SJSA1 (cell line): Measurements from ENCODE around the gene R3HDM4. TPM values are rescaled to one million over a fixed set of nuclear protein-coding genes. Genes with fewer than 3 reads are reported as not detected.
"Not testable (repeated sequence)": the region's sequence is repeated elsewhere in the genome, so short reads cannot be mapped to it uniquely, and the experiment has no call there.

ENCODE experiments used
- DNase-seq, 2 experiments: peaks; one replicate each; pipeline ENCODE4 v3.0.0-alpha.2; 2015 to 2020; ENCODE audit warnings: low spot score in 2 of 2, low read depth in 1 of 2
- H3K27ac ChIP-seq: fragments of 250-450 bp; sonication (Bioruptor Pico); 2 replicates; pipeline ENCODE4 v1.5.1; 2020; ENCODE audit warnings: mild to moderate bottlenecking, moderate library complexity
- H3K27me3 ChIP-seq: fragments of 250-450 bp; sonication (Bioruptor Pico); replicated peaks from 2 replicates; pipeline ENCODE4 v1.5.1; 2020; ENCODE audit warnings: mild to moderate bottlenecking, moderate library complexity
- H3K36me3 ChIP-seq: fragments of 250-450 bp; sonication (Bioruptor Pico); 2 replicates; pipeline ENCODE4 v1.5.1; 2020; ENCODE audit warnings: mild to moderate bottlenecking
- H3K4me1 ChIP-seq: fragments of 250-450 bp; sonication (Bioruptor Pico); replicated peaks from 2 replicates; pipeline ENCODE4 v1.6.1; 2021; ENCODE audit warnings: mild to moderate bottlenecking
- H3K4me3 ChIP-seq: fragments of 250-450 bp; sonication (Bioruptor Pico); 2 replicates; pipeline ENCODE4 v1.5.1; 2020; ENCODE audit warnings: mild to moderate bottlenecking
- H3K9me3 ChIP-seq: fragments of 250-450 bp; sonication (Bioruptor Pico); replicated peaks from 2 replicates; pipeline ENCODE4 v1.5.1; 2020; ENCODE audit warnings: mild to moderate bottlenecking
- total RNA-seq: library from RNA; depleted of rRNA; stranded (reverse); fragments of >200 nt; shearing (Covaris generic); gene quantifications from 2 replicates; pipeline ENCODE4 v1.2.3, GENCODE V29; 2014; rRNA removed

Gene R3HDM4
- total RNA-seq, 1 experiment from 2014 or later: 38.2 TPM

DNA sequence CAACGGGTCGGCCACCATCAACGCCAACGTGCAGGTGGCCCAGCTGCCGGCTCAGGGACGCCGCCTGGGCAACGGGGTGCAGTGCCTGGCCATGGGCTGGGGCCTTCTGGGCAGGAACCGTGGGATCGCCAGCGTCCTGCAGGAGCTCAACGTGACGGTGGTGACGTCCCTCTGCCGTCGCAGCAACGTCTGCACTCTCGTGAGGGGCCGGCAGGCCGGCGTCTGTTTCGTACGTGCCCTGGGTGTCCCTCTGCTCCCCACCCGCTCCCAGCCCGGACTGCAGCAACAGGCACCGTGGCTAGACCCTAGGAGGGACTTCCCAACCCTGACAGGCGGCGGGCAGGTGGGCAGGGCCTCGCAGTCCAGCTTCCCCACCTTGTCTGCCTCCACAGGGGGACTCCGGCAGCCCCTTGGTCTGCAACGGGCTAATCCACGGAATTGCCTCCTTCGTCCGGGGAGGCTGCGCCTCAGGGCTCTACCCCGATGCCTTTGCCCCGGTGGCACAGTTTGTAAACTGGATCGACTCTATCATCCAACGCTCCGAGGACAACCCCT is 57.4 kb downstream of the R3HDM4 start:
- no peak overlapping the region for H3K27ac ChIP-seq
- DNase-seq: no peak
- peaks cover 2% of the 10 kb centered on the region for H3K27me3 ChIP-seq
- H3K4me1 ChIP-seq: peaks cover 8% of the 10 kb centered on the region
- H3K36me3 ChIP-seq: no peaks in the 10 kb centered on the region
- no peaks in the 10 kb centered on the region; the same call in 1 of the 2 replicates for H3K9me3 ChIP-seq
- H3K4me3 ChIP-seq: no peak overlapping the region

DNA sequence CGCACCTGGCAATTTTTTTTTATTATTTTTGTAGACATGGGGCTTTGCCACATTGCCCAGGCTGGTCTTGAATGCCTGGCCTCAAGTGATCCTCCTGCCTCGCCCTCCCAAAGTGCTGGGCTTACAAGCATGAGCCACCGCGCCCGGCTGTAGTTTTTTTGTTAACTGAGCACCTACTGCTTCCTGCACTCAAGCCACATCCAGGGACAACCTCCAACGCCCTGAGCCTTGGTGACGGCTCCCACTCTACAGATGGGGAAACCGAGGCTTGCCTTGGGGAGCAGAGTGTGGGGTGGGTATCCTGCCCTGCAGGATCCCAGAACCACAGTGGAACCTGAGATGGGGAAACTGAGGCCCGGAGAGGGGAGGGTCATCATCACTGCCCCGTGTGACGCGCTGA is 57.9 kb downstream of the R3HDM4 start:
- Histone ChIP-seq H3K9me3 (no peaks in the 10 kb centered on the region), H3K36me3 (no peaks in the 10 kb centered on the region), H3K27ac (no peak overlapping the region), H3K27me3 (no peaks in the 10 kb centered on the region), H3K4me3 (no peak overlapping the region), H3K4me1 (peaks cover 7% of the 10 kb centered on the region)
- no peak for DNase-seq

DNA sequence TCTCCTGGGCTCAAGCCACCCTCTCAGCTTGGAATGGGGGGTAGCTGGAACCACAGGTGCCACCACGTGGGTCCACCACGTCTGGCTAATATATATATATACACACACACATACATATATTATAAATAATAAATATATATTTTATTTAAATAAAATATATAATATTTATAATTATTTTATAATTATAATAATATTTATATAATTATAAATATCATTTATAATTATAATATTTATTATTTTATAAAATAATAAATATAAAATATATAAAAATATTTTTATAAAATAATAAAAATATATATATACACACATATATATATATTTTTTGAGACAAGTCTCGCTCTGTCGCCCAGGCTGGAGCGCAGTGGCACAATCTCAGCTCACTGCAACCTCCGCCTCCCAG is 58.5 kb downstream of the R3HDM4 start:
- H3K9me3 ChIP-seq: no peaks in the 10 kb centered on the region
- H3K4me1 ChIP-seq: peaks cover 7% of the 10 kb centered on the region
- H3K4me3 ChIP-seq: no peak overlapping the region
- no peaks in the 10 kb centered on the region for H3K27me3 ChIP-seq
- H3K36me3 ChIP-seq: no peaks in the 10 kb centered on the region
- DNase-seq: no peak
- no peak overlapping the region for H3K27ac ChIP-seq

DNA sequence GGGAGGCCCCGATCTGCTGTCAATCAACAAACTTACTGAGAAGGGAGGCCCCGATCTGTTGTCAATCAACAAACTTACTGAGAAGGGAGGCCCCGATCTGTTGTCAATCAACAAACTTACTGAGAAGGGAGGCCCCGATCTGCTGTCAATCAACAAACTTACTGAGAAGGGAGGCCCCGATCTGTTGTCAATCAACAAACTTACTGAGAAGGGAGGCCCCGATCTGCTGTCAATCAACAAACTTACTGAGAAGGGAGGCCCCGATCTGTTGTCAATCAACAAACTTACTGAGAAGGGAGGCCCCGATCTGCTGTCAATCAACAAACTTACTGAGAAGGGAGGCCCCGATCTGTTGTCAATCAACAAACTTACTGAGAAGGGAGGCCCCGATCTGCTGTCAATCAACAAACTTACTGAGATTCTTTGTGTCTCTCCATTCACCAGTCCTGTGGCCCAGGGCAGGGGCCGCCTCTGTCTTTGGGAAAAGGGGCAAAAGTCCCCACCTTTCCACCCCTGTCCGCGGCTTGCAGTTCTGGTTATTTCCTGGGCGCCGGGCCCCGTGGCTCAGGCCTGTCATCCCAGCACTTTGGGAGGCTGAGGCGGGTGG is 59.3 kb downstream of the R3HDM4 start:
- not testable (repeated sequence) for DNase-seq, H3K36me3 ChIP-seq, H3K4me1 ChIP-seq, H3K9me3 ChIP-seq, H3K27me3 ChIP-seq, H3K27ac ChIP-seq, H3K4me3 ChIP-seq

DNA sequence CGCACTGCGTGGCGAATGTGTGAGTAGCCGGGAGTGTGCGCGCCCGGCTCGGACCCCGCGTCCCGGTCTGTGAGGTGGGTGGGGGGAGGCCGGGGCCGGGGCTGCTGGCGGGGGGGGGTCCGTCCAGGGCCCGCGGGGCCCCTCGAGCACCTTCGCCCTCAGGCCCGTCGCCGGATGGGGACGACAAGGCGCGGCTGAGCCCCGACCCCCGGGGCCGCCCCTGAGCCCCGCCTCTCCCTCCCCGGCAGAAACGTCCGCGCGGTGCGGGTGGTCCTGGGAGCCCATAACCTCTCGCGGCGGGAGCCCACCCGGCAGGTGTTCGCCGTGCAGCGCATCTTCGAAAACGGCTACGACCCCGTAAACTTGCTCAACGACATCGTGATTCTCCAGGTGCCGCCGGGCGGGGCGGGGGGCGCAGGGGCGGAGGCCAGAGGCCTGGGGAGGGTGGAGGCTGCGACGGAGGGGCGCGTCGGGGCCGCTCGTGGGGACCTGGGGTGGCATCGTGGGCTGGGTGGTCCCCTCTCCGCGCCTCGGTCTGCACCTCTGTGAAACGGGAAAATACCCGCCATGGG is 59.9 kb downstream of the R3HDM4 start:
- Histone ChIP-seq H3K27ac (no peak overlapping the region), H3K36me3 (no peaks in the 10 kb centered on the region), H3K4me3 (no peak overlapping the region), H3K4me1 (peaks cover 7% of the 10 kb centered on the region), H3K9me3 (no peaks in the 10 kb centered on the region), H3K27me3 (no peaks in the 10 kb centered on the region)
- DNase-seq: no peak

DNA sequence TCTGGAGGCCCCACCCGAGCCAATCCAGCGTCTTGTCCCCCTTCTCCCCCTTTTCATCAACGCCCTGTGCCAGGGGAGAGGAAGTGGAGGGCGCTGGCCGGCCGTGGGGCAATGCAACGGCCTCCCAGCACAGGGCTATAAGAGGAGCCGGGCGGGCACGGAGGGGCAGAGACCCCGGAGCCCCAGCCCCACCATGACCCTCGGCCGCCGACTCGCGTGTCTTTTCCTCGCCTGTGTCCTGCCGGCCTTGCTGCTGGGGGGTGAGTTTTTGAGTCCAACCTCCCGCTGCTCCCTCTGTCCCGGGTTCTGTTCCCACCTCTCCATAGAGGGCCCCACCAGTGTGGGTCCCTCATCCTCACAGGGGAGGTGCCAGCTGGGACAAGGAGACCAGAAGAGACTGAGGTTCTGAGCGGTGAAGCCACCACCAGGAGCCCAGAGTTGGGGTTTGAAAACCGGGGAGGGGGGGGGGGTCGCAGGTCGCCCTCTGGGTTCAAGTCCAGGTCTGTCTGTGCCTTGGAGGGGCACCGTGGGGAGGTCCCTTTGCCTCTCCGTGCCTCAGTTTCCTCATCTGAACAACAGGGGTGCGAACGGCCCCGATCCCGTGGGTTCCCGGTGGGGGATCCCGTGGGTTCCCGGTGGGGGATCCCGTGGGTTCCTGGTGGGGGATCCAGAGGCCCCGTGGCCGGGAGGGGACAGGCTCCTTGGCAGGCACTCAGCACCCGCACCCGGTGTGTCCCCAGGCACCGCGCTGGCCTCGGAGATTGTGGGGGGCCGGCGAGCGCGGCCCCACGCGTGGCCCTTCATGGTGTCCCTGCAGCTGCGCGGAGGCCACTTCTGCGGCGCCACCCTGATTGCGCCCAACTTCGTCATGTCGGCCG is 60.6 kb downstream of the R3HDM4 start, which contains the start of gene ELANE:
Gene ELANE (plus strand): TSS at position 168 of the 878 bp plus-strand sequence. CDS start 26 bp downstream, at position 194.
- H3K36me3 ChIP-seq: no peaks in the 10 kb centered on the region
- peaks cover 7% of the 10 kb centered on the region for H3K4me1 ChIP-seq
- H3K9me3 ChIP-seq: no peaks in the 10 kb centered on the region
- H3K4me3 ChIP-seq: no peak within 1 kb of the TSS
- peaks cover 3% of the 10 kb centered on the region; the same call in 1 of the 2 replicates for H3K27me3 ChIP-seq
- no peak within 1 kb of the TSS for H3K27ac ChIP-seq
- DNase-seq: no peak

DNA sequence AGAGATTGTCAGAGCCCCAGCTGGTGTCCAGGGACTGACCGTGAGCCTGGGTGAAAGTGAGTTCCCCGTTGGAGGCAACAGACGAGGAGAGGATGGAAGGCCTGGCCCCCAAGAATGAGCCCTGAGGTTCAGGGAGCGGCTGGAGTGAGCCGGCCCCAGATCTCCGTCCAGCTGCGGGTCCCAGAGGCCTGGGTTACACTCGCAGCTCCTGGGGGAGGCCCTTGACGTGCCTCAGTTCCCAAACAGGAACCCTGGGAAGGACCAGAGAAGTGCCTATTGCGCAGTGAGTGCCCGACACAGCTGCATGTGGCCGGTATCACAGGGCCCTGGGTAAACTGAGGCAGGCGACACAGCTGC is 62.1 kb downstream of the R3HDM4 start:
- H3K36me3 ChIP-seq: no peaks in the 10 kb centered on the region
- H3K4me3 ChIP-seq: no peak overlapping the region
- no peaks in the 10 kb centered on the region for H3K9me3 ChIP-seq
- peaks cover 13% of the 10 kb centered on the region for H3K27me3 ChIP-seq
- no peak for DNase-seq
- H3K4me1 ChIP-seq: peaks cover 7% of the 10 kb centered on the region
- H3K27ac ChIP-seq: no peak overlapping the region

DNA sequence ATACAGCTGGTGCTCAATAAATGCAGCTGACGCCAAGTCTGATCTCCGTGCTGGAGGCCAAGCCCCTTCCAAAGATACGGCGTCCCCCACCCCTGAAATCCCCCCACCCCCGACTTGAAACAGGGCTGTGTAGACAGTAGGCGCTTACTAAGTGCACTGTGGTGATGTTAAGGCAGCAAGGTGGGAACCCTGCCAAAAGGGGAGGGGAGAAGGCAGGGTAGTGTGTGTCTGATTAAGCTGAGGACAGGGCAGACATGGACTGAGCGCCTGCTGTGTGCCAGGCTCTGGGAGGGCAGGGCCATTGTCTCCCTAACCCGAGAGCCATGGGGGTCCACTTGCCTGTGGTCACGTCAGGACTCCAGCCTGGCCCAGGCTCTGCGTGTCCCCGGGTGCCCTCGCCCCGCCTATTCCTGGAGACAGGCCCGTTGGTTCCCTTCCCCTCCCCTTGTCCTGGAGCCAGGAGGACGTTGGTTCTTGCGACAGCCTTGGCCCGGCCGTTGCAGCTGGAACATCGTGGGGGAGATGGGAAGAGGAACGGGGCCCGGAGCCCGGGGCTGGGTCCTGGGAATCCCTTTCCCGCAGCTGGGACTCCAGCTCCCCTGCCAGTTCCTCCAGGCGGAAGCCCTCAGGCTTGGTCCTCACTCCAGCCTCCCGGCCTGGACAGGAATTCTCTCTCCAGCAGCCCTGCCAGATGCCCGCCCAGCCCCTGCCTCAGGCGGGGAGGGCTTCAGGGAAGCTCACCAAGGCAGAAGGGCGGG is 62.6 kb downstream of the R3HDM4 start:
- H3K4me1 ChIP-seq: peaks cover 7% of the 10 kb centered on the region
- no peaks in the 10 kb centered on the region for H3K9me3 ChIP-seq
- no peaks in the 10 kb centered on the region for H3K36me3 ChIP-seq
- H3K4me3 ChIP-seq: no peak overlapping the region
- H3K27ac ChIP-seq: no peak overlapping the region
- peaks cover 16% of the 10 kb centered on the region for H3K27me3 ChIP-seq
- DNase-seq: peak; percentile 42 to 69

DNA sequence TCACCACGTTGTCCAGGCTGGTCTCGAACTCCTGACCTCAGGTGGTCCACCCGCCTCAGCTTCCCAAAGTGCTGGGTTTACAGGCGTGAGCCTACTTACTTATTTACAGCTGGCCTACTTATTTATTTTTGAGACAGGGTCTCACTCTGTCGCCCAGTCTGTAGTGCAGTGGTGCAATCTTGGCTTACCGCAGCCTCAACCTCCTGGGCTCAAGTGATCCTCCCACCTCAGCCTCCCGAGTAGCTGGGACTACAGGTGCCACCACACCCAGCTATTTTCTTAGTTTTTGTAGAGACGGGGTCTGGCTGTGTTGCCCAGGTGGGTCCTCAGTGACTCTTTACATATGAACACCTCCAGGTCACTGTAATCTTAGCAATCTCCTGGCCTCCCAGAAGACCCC is 63.8 kb downstream of the R3HDM4 start:
- H3K9me3 ChIP-seq, H3K27ac ChIP-seq, H3K4me3 ChIP-seq, H3K4me1 ChIP-seq, DNase-seq, H3K36me3 ChIP-seq: not testable (repeated sequence)
- peaks cover 25% of the 10 kb centered on the region for H3K27me3 ChIP-seq

DNA sequence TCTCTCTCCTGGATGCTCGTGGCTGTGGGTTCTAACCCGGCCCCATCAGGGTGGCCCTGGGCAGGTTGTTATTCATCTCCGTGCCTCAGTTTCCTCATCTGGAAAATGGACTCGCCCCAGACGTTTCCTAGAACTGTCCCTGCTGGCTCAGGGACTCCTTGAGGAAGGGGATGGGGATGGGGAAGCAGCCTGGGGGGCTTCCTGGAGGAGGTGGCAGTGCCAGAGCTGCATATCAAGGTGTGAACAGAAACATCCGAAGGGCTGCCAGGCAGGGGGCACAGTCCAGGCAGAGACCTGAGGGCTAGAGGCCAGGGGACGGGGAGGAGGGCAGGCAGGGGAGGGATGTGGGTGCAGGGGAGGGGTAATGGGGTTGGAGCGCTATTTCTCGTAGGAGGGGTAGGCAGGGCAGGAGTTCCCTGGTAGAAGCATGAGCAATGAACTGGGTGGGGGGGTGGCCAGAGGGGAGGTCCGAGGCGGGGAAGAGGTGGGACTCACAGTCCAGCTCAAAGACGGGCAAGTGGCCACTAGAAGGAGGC is 64.6 kb downstream of the R3HDM4 start:
- H3K4me3 ChIP-seq: no peak overlapping the region
- no peak overlapping the region for H3K27ac ChIP-seq
- peaks cover 11% of the 10 kb centered on the region for H3K4me1 ChIP-seq
- H3K36me3 ChIP-seq: no peaks in the 10 kb centered on the region
- peaks cover 30% of the 10 kb centered on the region for H3K27me3 ChIP-seq
- DNase-seq: no peak
- H3K9me3 ChIP-seq: no peaks in the 10 kb centered on the region

Other genes with a start within 250 kb of the R3HDM4 start
- gene FSTL3, start 236.8 kb downstream of the R3HDM4 start, total RNA-seq: 317 and 364 TPM in 2 replicates
- gene PRSS57, start 217.8 kb downstream of the R3HDM4 start, total RNA-seq: not detected in 2 replicates
- not detected in 2 replicates for gene PALM, start 204.3 kb downstream of the R3HDM4 start, total RNA-seq
- 0.11 TPM in 1 of 2 replicates, not detected in the other for gene MISP, start 162.1 kb downstream of the R3HDM4 start, total RNA-seq
- 177 and 308 TPM in 2 replicates for gene PTBP1, start 115.8 kb downstream of the R3HDM4 start, total RNA-seq
- gene PLPPR3, start 91.3 kb downstream of the R3HDM4 start, total RNA-seq: 1.1 and 2.3 TPM in 2 replicates
- not detected in 2 replicates for gene AZU1, start 85.4 kb downstream of the R3HDM4 start, total RNA-seq
- gene PRTN3, start 72.2 kb downstream of the R3HDM4 start, total RNA-seq: not detected in 2 replicates
- not detected in 2 replicates for gene ELANE, start 60.9 kb downstream of the R3HDM4 start, total RNA-seq
- 3.3 and 12.5 TPM in 2 replicates for gene CFD, start 53.6 kb downstream of the R3HDM4 start, total RNA-seq
- gene MED16, start 20.0 kb downstream of the R3HDM4 start, total RNA-seq: 17.2 and 18.7 TPM in 2 replicates
- gene RNU6-9, start 19.7 kb downstream of the R3HDM4 start, total RNA-seq: not detected in 2 replicates
- not detected in 2 replicates for gene KISS1R, start 4.1 kb upstream of the R3HDM4 start, total RNA-seq
- 4.2 and 8.1 TPM in 2 replicates for gene ARID3A, start 12.8 kb upstream of the R3HDM4 start, total RNA-seq
- gene WDR18, start 71.1 kb upstream of the R3HDM4 start, total RNA-seq: 43.2 and 60.5 TPM in 2 replicates
- gene GRIN3B, start 87.2 kb upstream of the R3HDM4 start, total RNA-seq: not detected in 2 replicates
- gene TMEM259, start 107.9 kb upstream of the R3HDM4 start, total RNA-seq: 122 and 131 TPM in 2 replicates
- not detected in 2 replicates for gene RNU6-2, start 108.3 kb upstream of the R3HDM4 start, total RNA-seq
- 403 and 441 TPM in 2 replicates for gene CNN2, start 113.4 kb upstream of the R3HDM4 start, total RNA-seq
- 0.82 and 3.9 TPM in 2 replicates for gene ABCA7, start 126.9 kb upstream of the R3HDM4 start, total RNA-seq
- 0.03 TPM in 1 of 2 replicates, not detected in the other for gene ARHGAP45, start 153.9 kb upstream of the R3HDM4 start, total RNA-seq
- 143 and 173 TPM in 2 replicates for gene POLR2E, start 182.2 kb upstream of the R3HDM4 start, total RNA-seq
- 387 and 449 TPM in 2 replicates for gene GPX4, start 190.8 kb upstream of the R3HDM4 start, total RNA-seq